Neural crest cell (in vitro differentiated cells): ENCODE measurements around the gene SERPINB2. TPM values are rescaled to one million over a fixed set of nuclear protein-coding genes. Genes with fewer than 3 reads are reported as not detected.

Experiments used
- DNase-seq: peaks from one replicate; pipeline ENCODE4 v3.0.0; 2021; ENCODE audit warnings: low read depth, mixed read lengths, low spot score
- H3K27ac Mint-ChIP-seq: one replicate; pipeline ENCODE4 v1.8.0; 2021; ENCODE audit warnings: mild to moderate bottlenecking, mixed read lengths; ENCODE audit not compliant: unreplicated experiment
- H3K27me3 Mint-ChIP-seq: 2 replicates; pipeline ENCODE4 v1.8.0; 2021; ENCODE audit warnings: low read depth, mild to moderate bottlenecking, mixed read lengths
- H3K36me3 Mint-ChIP-seq: 2 replicates; pipeline ENCODE4 v1.8.0; 2021; ENCODE audit warnings: low read depth, mild to moderate bottlenecking, mixed read lengths
- H3K4me1 Mint-ChIP-seq: 2 replicates; pipeline ENCODE4 v1.8.0; 2021; ENCODE audit warnings: mixed read lengths
- H3K4me3 Mint-ChIP-seq: one replicate; pipeline ENCODE4 v1.8.0; 2021; ENCODE audit warnings: mild to moderate bottlenecking, mixed read lengths
- H3K9me3 Mint-ChIP-seq: 2 replicates; pipeline ENCODE4 v1.8.0; 2021; ENCODE audit warnings: mixed read lengths
- long read RNA-seq: library from polyadenylated mRNA; unstranded; transcript quantifications from one replicate; pipeline ENCODE4 v2.0.0, GENCODE V29; 2020
- total RNA-seq: library from RNA; stranded (reverse); gene quantifications from 2 replicates; pipeline ENCODE4 v1.2.1, GENCODE V29; 2021
- TF ChIP-seq, protein P1 (sequence below): fragments of 200-600 bp; sonication (generic); conservative IDR thresholded peaks from 2 replicates; pipeline ENCODE4 v1.5.0; 2021; ENCODE audit warnings: antibody characterized with exemption, mild to moderate bottlenecking

The SERPINB2 gene, protein sequence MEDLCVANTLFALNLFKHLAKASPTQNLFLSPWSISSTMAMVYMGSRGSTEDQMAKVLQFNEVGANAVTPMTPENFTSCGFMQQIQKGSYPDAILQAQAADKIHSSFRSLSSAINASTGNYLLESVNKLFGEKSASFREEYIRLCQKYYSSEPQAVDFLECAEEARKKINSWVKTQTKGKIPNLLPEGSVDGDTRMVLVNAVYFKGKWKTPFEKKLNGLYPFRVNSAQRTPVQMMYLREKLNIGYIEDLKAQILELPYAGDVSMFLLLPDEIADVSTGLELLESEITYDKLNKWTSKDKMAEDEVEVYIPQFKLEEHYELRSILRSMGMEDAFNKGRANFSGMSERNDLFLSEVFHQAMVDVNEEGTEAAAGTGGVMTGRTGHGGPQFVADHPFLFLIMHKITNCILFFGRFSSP
- not detected in 2 replicates for total RNA-seq
- long read RNA-seq, result 0 reads

DNA sequence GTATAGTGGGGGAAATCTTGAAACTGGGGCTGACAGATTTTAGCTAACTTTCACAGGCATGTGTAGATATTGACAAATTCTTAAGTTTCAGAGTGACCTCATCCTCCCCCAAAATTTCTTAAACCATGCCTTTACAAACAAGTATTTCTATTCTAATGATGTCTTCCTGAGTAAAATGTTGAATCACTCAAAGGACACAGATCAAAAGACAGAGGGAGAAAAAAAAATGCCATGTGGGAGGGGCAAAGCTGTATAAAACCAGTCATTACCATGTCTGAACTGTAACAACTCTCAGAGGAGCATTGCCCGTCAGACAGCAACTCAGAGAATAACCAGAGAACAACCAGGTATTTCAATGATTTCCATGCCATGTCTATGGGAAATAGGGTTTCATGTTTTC lies at the start of gene SERPINB2:
TSS of gene SERPINB2 (plus strand) at position 282 of the 400 bp plus-strand sequence. CDS start 3,740 bp downstream, outside the sequence.
- H3K27ac Mint-ChIP-seq, result no peak within 1 kb of the TSS
- no peaks in the 10 kb centered on the region for H3K4me1 Mint-ChIP-seq
- no peaks in the 10 kb centered on the region for H3K27me3 Mint-ChIP-seq
- H3K9me3 Mint-ChIP-seq, result no peaks in the 10 kb centered on the region
- H3K4me3 Mint-ChIP-seq, result no peak within 1 kb of the TSS
- DNase-seq, result no peak
- no peaks in the 10 kb centered on the region for H3K36me3 Mint-ChIP-seq
- TF ChIP-seq, protein P1, sequence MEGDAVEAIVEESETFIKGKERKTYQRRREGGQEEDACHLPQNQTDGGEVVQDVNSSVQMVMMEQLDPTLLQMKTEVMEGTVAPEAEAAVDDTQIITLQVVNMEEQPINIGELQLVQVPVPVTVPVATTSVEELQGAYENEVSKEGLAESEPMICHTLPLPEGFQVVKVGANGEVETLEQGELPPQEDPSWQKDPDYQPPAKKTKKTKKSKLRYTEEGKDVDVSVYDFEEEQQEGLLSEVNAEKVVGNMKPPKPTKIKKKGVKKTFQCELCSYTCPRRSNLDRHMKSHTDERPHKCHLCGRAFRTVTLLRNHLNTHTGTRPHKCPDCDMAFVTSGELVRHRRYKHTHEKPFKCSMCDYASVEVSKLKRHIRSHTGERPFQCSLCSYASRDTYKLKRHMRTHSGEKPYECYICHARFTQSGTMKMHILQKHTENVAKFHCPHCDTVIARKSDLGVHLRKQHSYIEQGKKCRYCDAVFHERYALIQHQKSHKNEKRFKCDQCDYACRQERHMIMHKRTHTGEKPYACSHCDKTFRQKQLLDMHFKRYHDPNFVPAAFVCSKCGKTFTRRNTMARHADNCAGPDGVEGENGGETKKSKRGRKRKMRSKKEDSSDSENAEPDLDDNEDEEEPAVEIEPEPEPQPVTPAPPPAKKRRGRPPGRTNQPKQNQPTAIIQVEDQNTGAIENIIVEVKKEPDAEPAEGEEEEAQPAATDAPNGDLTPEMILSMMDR, result no peak

DNA sequence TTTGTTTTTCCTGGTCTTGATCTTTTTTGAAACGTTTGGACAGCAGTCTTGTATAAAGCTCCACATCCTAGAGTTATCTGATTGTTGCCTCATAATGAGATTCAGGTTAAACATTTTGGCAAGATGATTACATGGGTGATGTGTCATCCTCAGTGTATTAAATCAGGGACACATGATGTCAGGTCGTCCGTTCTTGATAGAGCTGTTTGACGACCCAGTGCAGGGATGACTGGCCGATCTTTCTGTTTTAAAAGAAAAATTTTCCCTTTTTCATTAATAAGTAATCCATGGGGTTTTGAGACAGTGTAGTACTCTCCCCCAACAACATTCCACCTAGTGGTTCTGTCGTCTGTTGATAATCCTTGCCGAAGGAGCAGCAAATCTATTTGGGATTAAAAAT lies 44.5 kb upstream of the SERPINB2 start:
- Mint-ChIP-seq H3K9me3 (no peaks in the 10 kb centered on the region), H3K4me3 (no peak overlapping the region), H3K36me3 (no peaks in the 10 kb centered on the region), H3K27me3 (peaks cover 9% of the 10 kb centered on the region), H3K4me1 (no peaks in the 10 kb centered on the region), H3K27ac (no peak overlapping the region)
- DNase-seq, result no peak
- TF ChIP-seq, protein P1, result no peak

DNA sequence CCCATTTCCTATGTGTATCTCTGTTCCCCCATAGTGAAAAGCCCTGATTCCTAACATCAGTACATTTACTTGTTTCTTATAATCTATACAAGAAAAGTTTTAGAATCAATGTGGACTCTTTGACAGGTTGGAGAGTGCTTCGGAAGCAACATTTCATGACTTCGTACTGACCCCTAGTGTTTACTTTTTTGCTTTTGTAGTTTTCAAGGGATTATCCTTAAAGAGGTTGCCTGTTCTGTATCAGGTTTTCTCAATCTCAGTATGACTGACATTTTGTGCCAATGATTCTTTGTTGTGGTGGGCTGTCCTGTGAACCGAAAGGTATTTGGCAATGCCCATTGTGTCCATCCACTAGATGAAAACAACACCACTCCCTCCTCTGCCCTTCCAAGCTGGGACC lies 43.3 kb upstream of the SERPINB2 start:
- Mint-ChIP-seq H3K4me1 (no peaks in the 10 kb centered on the region), H3K4me3 (no peak overlapping the region), H3K9me3 (no peaks in the 10 kb centered on the region), H3K36me3 (no peaks in the 10 kb centered on the region), H3K27me3 (peaks cover 10% of the 10 kb centered on the region), H3K27ac (no peak overlapping the region)
- TF ChIP-seq, protein P1, result peak; percentile 71
- no peak for DNase-seq

DNA sequence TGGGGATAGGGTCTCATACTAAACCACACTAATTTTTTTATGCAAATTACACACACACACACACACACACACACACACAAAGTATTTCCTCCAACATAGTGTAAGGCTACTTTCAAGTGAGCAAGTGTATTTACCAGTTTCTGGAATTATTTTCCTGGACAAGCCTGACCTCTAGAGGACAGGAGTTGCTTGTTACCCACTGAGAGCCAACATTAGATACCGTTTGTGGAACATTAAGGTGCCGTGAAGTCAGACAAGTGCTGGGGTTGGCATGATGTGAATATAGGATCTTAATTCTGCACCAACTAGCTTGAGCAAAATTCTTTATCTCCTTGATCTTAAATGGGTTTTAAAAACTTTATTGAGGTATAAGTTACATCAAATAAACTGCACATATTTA lies 39.3 kb upstream of the SERPINB2 start:
- Mint-ChIP-seq H3K27ac (no peak overlapping the region), H3K4me1 (no peaks in the 10 kb centered on the region), H3K36me3 (no peaks in the 10 kb centered on the region), H3K4me3 (no peak overlapping the region), H3K27me3 (peaks cover 6% of the 10 kb centered on the region), H3K9me3 (no peaks in the 10 kb centered on the region)
- TF ChIP-seq, protein P1, result peak; percentile 73
- peak; percentile 12 for DNase-seq

DNA sequence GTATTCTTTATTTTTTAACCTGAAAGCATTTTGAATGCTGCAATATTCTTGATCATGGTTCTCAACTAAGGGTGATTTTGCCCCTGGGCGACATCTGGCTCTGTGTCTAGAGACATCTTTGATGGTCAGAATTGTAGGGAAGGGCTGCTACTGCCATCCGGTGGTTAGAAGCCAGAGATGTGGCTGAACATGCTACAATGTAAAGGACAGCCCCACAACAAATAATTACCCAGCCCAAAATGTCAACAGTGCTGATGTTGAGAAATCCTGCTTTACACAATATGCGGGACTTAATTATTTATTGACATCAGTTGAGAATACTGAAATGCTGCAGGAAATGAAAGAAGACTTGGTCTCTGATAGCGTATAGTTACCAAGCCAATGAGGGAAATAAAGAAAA lies 37.5 kb upstream of the SERPINB2 start:
- peaks cover 2% of the 10 kb centered on the region for H3K9me3 Mint-ChIP-seq
- no peak overlapping the region for H3K27ac Mint-ChIP-seq
- peaks cover 5% of the 10 kb centered on the region for H3K27me3 Mint-ChIP-seq
- TF ChIP-seq, protein P1, result peak; percentile 65
- peak; percentile 35 for DNase-seq
- H3K4me1 Mint-ChIP-seq, result no peaks in the 10 kb centered on the region
- no peak overlapping the region for H3K4me3 Mint-ChIP-seq
- H3K36me3 Mint-ChIP-seq, result no peaks in the 10 kb centered on the region
